H9 (cell line): ENCODE data around the gene ASIC3. TPM values are rescaled to one million over a fixed set of nuclear protein-coding genes. Genes with fewer than 3 reads are reported as not detected.
A peak's percentile ranks its signal among the peaks of the same experiment; 100 is the strongest.

Experiments
- DNase-seq: peaks from one replicate; pipeline ENCODE4 v3.0.0-alpha.2; 2017
- H2AFZ ChIP-seq: one replicate; pipeline ENCODE4 v1.6.1; 2013; ENCODE audit warnings: mild to moderate bottlenecking, low read length, control low read depth, moderate library complexity
- H2AK5ac ChIP-seq: 2 replicates; pipeline ENCODE4 v1.6.1; 2013; ENCODE audit warnings: low read length, control low read depth, mixed read lengths; ENCODE audit not compliant: insufficient read length
- H2BK120ac ChIP-seq: one replicate; pipeline ENCODE4 v1.6.1; 2013; ENCODE audit warnings: low read depth, mild to moderate bottlenecking, low read length, control low read depth, inconsistent platforms; ENCODE audit not compliant: poor library complexity, severe bottlenecking
- H2BK12ac ChIP-seq: 2 replicates; pipeline ENCODE4 v1.6.1; 2013; ENCODE audit warnings: low read length, control low read depth, mixed read lengths, low read depth; ENCODE audit not compliant: insufficient read length
- H2BK15ac ChIP-seq: 2 replicates; pipeline ENCODE4 v1.6.1; 2013; ENCODE audit warnings: low read depth, low read length, control low read depth
- H2BK20ac ChIP-seq: one replicate; pipeline ENCODE4 v1.6.1; 2013; ENCODE audit warnings: low read depth, mild to moderate bottlenecking, low read length, control low read depth, inconsistent platforms; ENCODE audit not compliant: poor library complexity, severe bottlenecking
- H2BK5ac ChIP-seq: 2 replicates; pipeline ENCODE4 v1.6.1; 2013; ENCODE audit warnings: low read length, control low read depth, mixed read lengths; ENCODE audit not compliant: insufficient read length
- H3K14ac ChIP-seq: 2 replicates; pipeline ENCODE4 v1.6.1; 2013; ENCODE audit warnings: low read length, control low read depth; ENCODE audit not compliant: insufficient read depth
- H3K18ac ChIP-seq: 2 replicates; pipeline ENCODE4 v1.6.1; 2013; ENCODE audit warnings: low read depth, mild to moderate bottlenecking, mixed read lengths, low read length, control low read depth; ENCODE audit not compliant: insufficient read length
- H3K23ac ChIP-seq: 2 replicates; pipeline ENCODE4 v1.6.1; 2013; ENCODE audit warnings: low read length, control low read depth, mixed read lengths, low read depth; ENCODE audit not compliant: insufficient read length
- H3K23me2 ChIP-seq: 2 replicates; pipeline ENCODE4 v1.6.1; 2013; ENCODE audit warnings: low read depth, mild to moderate bottlenecking, mixed read lengths, low read length, control low read depth; ENCODE audit not compliant: insufficient read length, poor library complexity, severe bottlenecking
- H3K27ac ChIP-seq: 2 replicates; pipeline ENCODE4 v1.5.1; 2013; ENCODE audit warnings: low read length, control low read depth, mixed read lengths, low read depth; ENCODE audit not compliant: insufficient read length
- H3K27me3 ChIP-seq: 2 replicates; pipeline ENCODE4 v1.6.1; 2013; ENCODE audit warnings: low read length, control low read depth, inconsistent platforms; ENCODE audit not compliant: insufficient read depth
- H3K4ac ChIP-seq: 2 replicates; pipeline ENCODE4 v1.6.1; 2013; ENCODE audit warnings: low read depth, mild to moderate bottlenecking, control low read depth, inconsistent platforms, low read length, moderate library complexity
- H3K4me1 ChIP-seq: 2 replicates; pipeline ENCODE4 v1.6.1; 2013; ENCODE audit warnings: low read length, control low read depth, inconsistent platforms; ENCODE audit not compliant: insufficient read depth
- H3K4me2 ChIP-seq: 2 replicates; pipeline ENCODE4 v1.6.1; 2013; ENCODE audit warnings: low read length, control low read depth, mixed read lengths; ENCODE audit not compliant: insufficient read length, insufficient read depth
- H3K56ac ChIP-seq: 2 replicates; pipeline ENCODE4 v1.6.1; 2013; ENCODE audit warnings: low read depth, mild to moderate bottlenecking, mixed read lengths, low read length, control low read depth; ENCODE audit not compliant: insufficient read length
- H3K79me1 ChIP-seq: 2 replicates; pipeline ENCODE4 v1.6.1; 2013; ENCODE audit warnings: low read depth, mild to moderate bottlenecking, moderate library complexity, low read length, control low read depth, inconsistent platforms; ENCODE audit not compliant: insufficient read depth, poor library complexity, severe bottlenecking
- H3K79me2 ChIP-seq: 2 replicates; pipeline ENCODE4 v1.6.1; 2013; ENCODE audit warnings: low read length, control low read depth, inconsistent platforms; ENCODE audit not compliant: insufficient read depth
- H3K9ac ChIP-seq: 2 replicates; pipeline ENCODE4 v1.6.1; 2013; ENCODE audit warnings: low read length, control low read depth, mixed read lengths; ENCODE audit not compliant: insufficient read length; ENCODE audit errors: extremely low read depth
- H3K9me3 ChIP-seq: one replicate; pipeline ENCODE4 v1.6.1; 2013; ENCODE audit warnings: low read depth, low read length, inconsistent platforms; ENCODE audit not compliant: control insufficient read depth
- H3T11ph ChIP-seq: one replicate; pipeline ENCODE4 v1.6.1; 2013; ENCODE audit warnings: mild to moderate bottlenecking, low read length, control low read depth, inconsistent platforms
- H4K20me1 ChIP-seq: one replicate; pipeline ENCODE4 v1.6.1; 2013; ENCODE audit not compliant: control insufficient read depth, insufficient read length, insufficient read depth
- H4K5ac ChIP-seq: 2 replicates; pipeline ENCODE4 v1.6.1; 2013; ENCODE audit warnings: low read depth, mild to moderate bottlenecking, mixed read lengths, low read length, control low read depth; ENCODE audit not compliant: insufficient read length
- H4K8ac ChIP-seq: replicated peaks from 2 replicates; pipeline ENCODE4 v1.6.1; 2013; ENCODE audit warnings: low read length, control low read depth, mixed read lengths, low read depth; ENCODE audit not compliant: insufficient read length
- H4K91ac ChIP-seq: 2 replicates; pipeline ENCODE4 v1.6.1; 2013; ENCODE audit warnings: low read depth, mild to moderate bottlenecking, moderate library complexity, mixed read lengths, low read length, control low read depth; ENCODE audit not compliant: insufficient read length
- H3K27ac Mint-ChIP-seq, 3 experiments: 2 replicates in 2 of 3; 3 replicates in 1 of 3; pipeline ENCODE4 v1.8.0; 2020 to 2021; ENCODE audit warnings: mixed read lengths in 3 of 3, mild to moderate bottlenecking in 1 of 3, moderate library complexity in 1 of 3
- H3K27me3 Mint-ChIP-seq: 2 replicates; pipeline ENCODE4 v1.8.0; 2021; ENCODE audit warnings: low read depth, mild to moderate bottlenecking, moderate library complexity, mixed read lengths
- H3K36me3 Mint-ChIP-seq, 3 experiments: 2 replicates in 2 of 3; 3 replicates in 1 of 3; pipeline ENCODE4 v1.8.0; 2020 to 2021; ENCODE audit warnings: low read depth in 3 of 3, mixed read lengths in 3 of 3; ENCODE audit not compliant: insufficient read depth in 1 of 3
- H3K4me1 Mint-ChIP-seq, 2 experiments: 2 replicates each; pipeline ENCODE4 v1.8.0; 2020; ENCODE audit warnings: mixed read lengths in 2 of 2
- H3K4me3 Mint-ChIP-seq, 2 experiments: 2 replicates in 1 of 2; 3 replicates in 1 of 2; pipeline ENCODE4 v1.8.0; 2020 to 2021; ENCODE audit warnings: mild to moderate bottlenecking in 2 of 2, mixed read lengths in 2 of 2, moderate library complexity in 1 of 2
- H3K9me3 Mint-ChIP-seq, 2 experiments: 2 replicates in 1 of 2; 3 replicates in 1 of 2; pipeline ENCODE4 v1.8.0; 2020; ENCODE audit warnings: mild to moderate bottlenecking in 2 of 2, mixed read lengths in 2 of 2, moderate library complexity in 1 of 2
- WGBS: extraction: QIAGEN DNeasy Blood & Tissue Kit; methylation state at CpG from one replicate; pipeline ENCODE4 v1.1.7; 2013; ENCODE audit warnings: missing lambda C conversion rate, low lambda C conversion rate, mixed read lengths; ENCODE audit not compliant: insufficient read length; ENCODE audit errors: extremely low coverage; 5-methylcytosine and 5-hydroxymethylcytosine counted together
- total RNA-seq: library from RNA; stranded (reverse); gene quantifications from 2 replicates; pipeline ENCODE4 v1.2.1, GENCODE V29; 2021
- TF ChIP-seq, protein P1 (sequence below): fragments of 200-600 bp; sonication (generic); conservative IDR thresholded peaks from 3 replicates; pipeline ENCODE4 v1.8.0; 2021; ENCODE audit warnings: antibody characterized with exemption, mild to moderate bottlenecking

ASIC3 gene
- total RNA-seq, 1 experiment from 2014 or later = 1.7 TPM

DNA sequence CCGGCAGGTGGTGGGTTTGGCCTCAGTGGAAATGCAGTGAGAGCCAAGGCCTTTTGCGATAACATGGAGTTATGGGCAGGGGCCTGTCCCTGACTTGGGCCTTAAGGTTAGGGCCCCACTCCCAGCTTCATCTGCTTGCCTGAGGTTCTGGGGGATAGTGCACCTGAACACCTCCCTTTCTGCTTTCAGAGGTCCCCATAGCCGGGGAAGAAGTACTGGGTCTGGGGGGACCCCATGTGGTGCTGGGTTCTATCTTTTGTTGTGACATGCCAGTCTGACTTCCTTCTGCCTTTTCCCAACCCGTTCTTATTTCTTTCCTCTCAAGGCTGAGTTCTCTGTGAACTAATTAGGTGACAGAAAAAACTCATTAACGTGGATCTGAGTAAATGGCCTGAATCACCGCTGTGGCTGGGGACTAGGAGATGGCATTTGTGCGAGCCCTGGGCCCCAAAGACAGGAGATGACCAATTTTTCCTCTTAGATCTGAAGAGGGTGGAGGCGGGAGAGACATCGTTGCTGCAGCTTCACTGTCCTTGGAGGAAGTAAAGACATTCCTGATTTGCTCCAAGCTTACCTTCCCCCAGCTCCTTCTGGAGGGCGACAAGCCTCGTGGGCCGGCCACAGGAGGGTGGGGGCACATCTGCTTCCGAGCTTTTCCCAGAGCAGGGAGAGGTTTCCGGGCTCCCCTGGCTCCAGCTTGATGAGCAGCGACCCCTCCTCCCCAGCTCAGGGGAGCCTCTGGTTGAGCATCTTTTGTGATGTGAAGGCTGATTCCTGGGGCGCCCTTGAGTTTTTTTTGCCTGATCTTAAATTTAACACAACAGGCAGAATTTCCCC lies 39.9 kb downstream of the ASIC3 start:
- peak overlapping the region in 1 of 3 experiments; percentile 82; a peak in 1 of 7 replicates for H3K27ac Mint-ChIP-seq
- no CpG with 5 or more reads among the region's 16 CpGs for WGBS

More for the DNA sequence above, 39.9 kb downstream of the ASIC3 start:
- TF ChIP-seq, protein P1, sequence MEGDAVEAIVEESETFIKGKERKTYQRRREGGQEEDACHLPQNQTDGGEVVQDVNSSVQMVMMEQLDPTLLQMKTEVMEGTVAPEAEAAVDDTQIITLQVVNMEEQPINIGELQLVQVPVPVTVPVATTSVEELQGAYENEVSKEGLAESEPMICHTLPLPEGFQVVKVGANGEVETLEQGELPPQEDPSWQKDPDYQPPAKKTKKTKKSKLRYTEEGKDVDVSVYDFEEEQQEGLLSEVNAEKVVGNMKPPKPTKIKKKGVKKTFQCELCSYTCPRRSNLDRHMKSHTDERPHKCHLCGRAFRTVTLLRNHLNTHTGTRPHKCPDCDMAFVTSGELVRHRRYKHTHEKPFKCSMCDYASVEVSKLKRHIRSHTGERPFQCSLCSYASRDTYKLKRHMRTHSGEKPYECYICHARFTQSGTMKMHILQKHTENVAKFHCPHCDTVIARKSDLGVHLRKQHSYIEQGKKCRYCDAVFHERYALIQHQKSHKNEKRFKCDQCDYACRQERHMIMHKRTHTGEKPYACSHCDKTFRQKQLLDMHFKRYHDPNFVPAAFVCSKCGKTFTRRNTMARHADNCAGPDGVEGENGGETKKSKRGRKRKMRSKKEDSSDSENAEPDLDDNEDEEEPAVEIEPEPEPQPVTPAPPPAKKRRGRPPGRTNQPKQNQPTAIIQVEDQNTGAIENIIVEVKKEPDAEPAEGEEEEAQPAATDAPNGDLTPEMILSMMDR = no peak
- Histone ChIP-seq H2BK12ac (no peak overlapping the region), H4K91ac (no peak overlapping the region), H3K4me2 (peak overlapping the region; percentile 47), H3K4me1 (peaks cover 2% of the 10 kb centered on the region; the same call in 1 of the 2 replicates), H4K20me1 (no peaks in the 10 kb centered on the region), H2BK5ac (no peak overlapping the region), H4K8ac (no peak overlapping the region), H2BK120ac (no peak overlapping the region), H4K5ac (no peak overlapping the region), H3K14ac (no peak overlapping the region; the same call in 1 of the 2 replicates), H3K23me2 (peaks cover 17% of the 10 kb centered on the region), H3K56ac (no peak overlapping the region), H3K18ac (no peak overlapping the region), H3K79me1 (peaks cover 4% of the 10 kb centered on the region), H3K23ac (no peak overlapping the region), H2BK20ac (no peak overlapping the region), H3K27ac (no peak overlapping the region), H3T11ph (no peak overlapping the region), H3K27me3 (no peaks in the 10 kb centered on the region; the same call in 1 of the 2 replicates), H3K9ac (peak overlapping the region; percentile 3), H3K79me2 (peaks cover 13% of the 10 kb centered on the region; the same call in 1 of the 2 replicates), H2AFZ (no peak overlapping the region), H3K9me3 (no peaks in the 10 kb centered on the region), H3K4ac (no peak overlapping the region), H2AK5ac (no peak overlapping the region), H2BK15ac (no peak overlapping the region)
- Mint-ChIP-seq H3K36me3 (peaks cover 0 to 18% (median 3%) of the 10 kb centered on the region in 3 experiments; a peak in 5 of 7 replicates), H3K9me3 (no peaks in the 10 kb centered on the region; a peak in 1 of 5 replicates), H3K4me3 (peak overlapping the region; percentile 84 to 93), H3K4me1 (peaks cover 39 to 40% of the 10 kb centered on the region in 2 experiments), H3K27me3 (peaks cover 15% of the 10 kb centered on the region)
- DNase-seq = no peak
